B cell (primary cell): ENCODE measurements around the gene SAA4. TPM values are rescaled to one million over a fixed set of nuclear protein-coding genes. Genes with fewer than 3 reads are reported as not detected.

Experiments
- ATAC-seq: fragments of 200-7000 bp; cut with Tn5 transposase; one replicate; pipeline ENCODE4 v1.10.0; 2021; ENCODE audit warnings: low read depth, mild to moderate bottlenecking, moderate number of reproducible peaks, moderate library complexity
- CTCF ChIA-PET: fragments of 350-600 bp; sonication (Branson Sonifier 250); formaldehyde crosslinking; loops from one replicate; lab custom pipeline; 2021; ENCODE audit warnings: antibody characterized with exemption, inconsistent platforms; lab: Charles Lee
- POLR2A ChIA-PET: fragments of 350-600 bp; sonication (Branson Sonifier 250); formaldehyde crosslinking; loops from one replicate; lab custom pipeline; 2021; ENCODE audit warnings: antibody characterized with exemption; lab: Charles Lee
- DNase-seq: peaks from one replicate; pipeline ENCODE4 v3.0.0; 2013
- H2AFZ ChIP-seq: 2 replicates; pipeline ENCODE4 v1.6.1; 2012; ENCODE audit warnings: mild to moderate bottlenecking, low read depth, low read length; ENCODE audit not compliant: insufficient read depth, poor library complexity, severe bottlenecking
- H3K27ac ChIP-seq, 2 donors: 1 replicate in 1 of 2; 2 replicates in 1 of 2; pipeline ENCODE4 v1.5.1; 2012 to 2013; ENCODE audit warnings: low read length in 2 of 2, mild to moderate bottlenecking in 2 of 2, moderate library complexity in 1 of 2
- H3K27me3 ChIP-seq, 4 experiments: fragments of 200-600 bp in 1 of 4; sonication (generic) in 1 of 4; replicated peaks in 1 of 4; 1 replicate in 2 of 4; 2 replicates in 2 of 4; pipeline versions ENCODE4 v1.6.1 to v1.7.0; 2013 to 2016; ENCODE audit warnings: low read length in 3 of 4, mild to moderate bottlenecking in 2 of 4, mixed read lengths in 1 of 4, moderate library complexity in 1 of 4; ENCODE audit not compliant: insufficient read depth in 4 of 4, control insufficient read depth in 3 of 4; ENCODE audit errors: control extremely low read depth in 1 of 4
- H3K36me3 ChIP-seq, 2 experiments: replicated peaks in 1 of 2; 1 replicate in 1 of 2; 2 replicates in 1 of 2; pipeline versions ENCODE4 v1.6.1 to v1.7.1; 2013; ENCODE audit warnings: low read length in 1 of 2; ENCODE audit not compliant: insufficient read depth in 2 of 2, control insufficient read depth in 1 of 2; ENCODE audit errors: control extremely low read depth in 1 of 2, extremely low read depth in 1 of 2
- H3K4me1 ChIP-seq, 2 donors: fragments of 200-600 bp in 1 of 2; sonication (generic) in 1 of 2; 1 replicate in 1 of 2; 2 replicates in 1 of 2; pipeline versions ENCODE4 v1.5.1 to v1.6.1; 2013 to 2017; ENCODE audit warnings: low read length in 2 of 2; ENCODE audit not compliant: control insufficient read depth in 2 of 2, insufficient read depth in 2 of 2
- H3K4me2 ChIP-seq: replicated peaks from 2 replicates; pipeline ENCODE3; 2012; ENCODE audit warnings: mild to moderate bottlenecking, low read depth, low read length; ENCODE audit not compliant: poor library complexity, severe bottlenecking
- H3K4me3 ChIP-seq, 5 experiments: fragments of 200-600 bp in 1 of 5; sonication (generic) in 1 of 5; 1 replicate in 3 of 5; 2 replicates in 2 of 5; pipeline versions ENCODE4 v1.5.1 to v1.7.0; 2011 to 2016; ENCODE audit warnings: low read length in 4 of 5, mild to moderate bottlenecking in 4 of 5, low read depth in 2 of 5, control low read depth in 1 of 5, moderate library complexity in 1 of 5; ENCODE audit not compliant: insufficient read depth in 1 of 5; ENCODE audit errors: control extremely low read depth in 1 of 5, extremely low read depth in 1 of 5
- H3K79me2 ChIP-seq: fragments of 200-600 bp; sonication (generic); one replicate; pipeline ENCODE4 v1.6.0; 2016; ENCODE audit warnings: low read length; ENCODE audit not compliant: control insufficient read depth, insufficient read depth
- H3K9ac ChIP-seq: fragments of 200-600 bp; sonication (generic); 2 replicates; pipeline ENCODE4 v1.6.1; 2017; ENCODE audit warnings: mild to moderate bottlenecking, low read length, moderate library complexity
- H3K9me3 ChIP-seq, 3 donors: one replicate each; pipeline versions ENCODE4 v1.6.1 to v1.7.1; 2013; ENCODE audit warnings: low read length in 2 of 3; ENCODE audit not compliant: control insufficient read depth in 2 of 3, insufficient read depth in 1 of 3; ENCODE audit errors: control extremely low read depth in 1 of 3
- H4K20me1 ChIP-seq: 2 replicates; pipeline ENCODE4 v1.6.0; 2012; ENCODE audit warnings: mild to moderate bottlenecking, low read length; ENCODE audit not compliant: insufficient read depth, control insufficient read depth, poor library complexity, severe bottlenecking
- H3K27ac Mint-ChIP-seq: one replicate; pipeline ENCODE4 v1.8.0; 2021; ENCODE audit warnings: mixed read lengths
- H3K27me3 Mint-ChIP-seq: one replicate; pipeline ENCODE4 v1.8.0; 2021; ENCODE audit warnings: mixed read lengths
- H3K4me1 Mint-ChIP-seq: one replicate; pipeline ENCODE4 v1.8.0; 2021; ENCODE audit warnings: mixed read lengths
- H3K4me3 Mint-ChIP-seq: one replicate; pipeline ENCODE4 v1.8.0; 2021; ENCODE audit warnings: mixed read lengths
- H3K9me3 Mint-ChIP-seq: one replicate; pipeline ENCODE4 v1.8.0; 2022; ENCODE audit warnings: mixed read lengths; ENCODE audit not compliant: insufficient read depth
- CTCF ChIP-seq: fragments of 200-600 bp; IDR thresholded peaks from one replicate; pipeline ENCODE4 v1.8.0; 2022; ENCODE audit warnings: antibody characterized with exemption, mild to moderate bottlenecking
- EZH2 ChIP-seq: IDR thresholded peaks from 2 replicates; pipeline ENCODE4 v1.6.1; 2012; ENCODE audit warnings: borderline replicate concordance, low read depth, mild to moderate bottlenecking, moderate library complexity, low read length; ENCODE audit not compliant: insufficient read depth, poor library complexity, severe bottlenecking
- WGBS: methylation state at CpG from one replicate; pipeline ENCODE4 v1.1.5; 2013; ENCODE audit warnings: missing lambda C conversion rate; ENCODE audit not compliant: insufficient coverage; 5-methylcytosine and 5-hydroxymethylcytosine counted together
- intact Hi-C: fragments of 100-400 bp; cut with micrococcal nuclease; formaldehyde crosslinking; loops from one replicate; pipeline ENCODE4 v1.10.0; 2022
- polyA plus RNA-seq: library from polyadenylated mRNA; depleted of rRNA; stranded (reverse); fragments of >200 nt; gene quantifications from 2 replicates; pipeline ENCODE4 v1.2.3, GENCODE V29; 2012
- total RNA-seq, 2 donors: library from RNA; stranded (reverse); fragments of 120-200 nt in 1 of 2; gene quantifications; 1 replicate in 1 of 2; 2 replicates in 1 of 2; pipeline versions ENCODE4 v1.2.3 to v1.2.4, GENCODE V29; 2013 to 2022

SAA4 gene
- total and polyA plus RNA-seq, 2 donors (not counting 1 experiment from before 2014, with no cell fraction given): not detected

- ATAC-seq (no peak), DNase-seq (no peak)
- no peak overlapping the region for H3K27ac Mint-ChIP-seq
- WGBS: 0% methylated on average over 1 of the region's 8 CpGs
- TF ChIP-seq EZH2 (no peak), CTCF (no peak)
- Histone ChIP-seq H3K4me1 (no peaks in the 10 kb centered on the region), H3K27me3 (peaks cover 0 to 10% (median 7%) of the 10 kb centered on the region in 4 experiments), H3K4me3 (no peak overlapping the region), H3K4me2 (no peak overlapping the region), H3K27ac (no peak overlapping the region), H3K9ac (no peak overlapping the region), H2AFZ (no peak overlapping the region), H3K9me3 (peaks cover 0 to 1% (median 0%) of the 10 kb centered on the region in 3 donors), H3K79me2 (no peaks in the 10 kb centered on the region), H3K36me3 (no peaks in the 10 kb centered on the region), H4K20me1 (no peaks in the 10 kb centered on the region)
- H3K4me1 Mint-ChIP-seq: no peaks in the 10 kb centered on the region
- peaks cover 28% of the 10 kb centered on the region for H3K27me3 Mint-ChIP-seq
- ChIA-PET POLR2A (no interaction called here), CTCF (no interaction called here)
- intact Hi-C loops: no loop called here
- H3K4me3 Mint-ChIP-seq: no peak overlapping the region
- H3K9me3 Mint-ChIP-seq: no peaks in the 10 kb centered on the region
Measured at GRCh38 chr11:18235394-18236334, 938 bp downstream of the SAA4 start.

GRCh38 chr11:18233912-18234311 is 2.7 kb downstream of the SAA4 start:
- Mint-ChIP-seq H3K4me3 (no peak overlapping the region), H3K27ac (no peak overlapping the region), H3K9me3 (no peaks in the 10 kb centered on the region), H3K27me3 (peaks cover 17% of the 10 kb centered on the region), H3K4me1 (peaks cover 9% of the 10 kb centered on the region)
- no peaks in the 10 kb centered on the region for H3K36me3 ChIP-seq
- H3K27me3 ChIP-seq: peaks cover 0 to 3% (median 1%) of the 10 kb centered on the region in 4 experiments
- intact Hi-C loops: no loop called here
- TF ChIP-seq EZH2 (no peak), CTCF (no peak)
- no peak for DNase-seq
- H3K4me3 ChIP-seq: no peak overlapping the region
- H3K4me1 ChIP-seq: peaks cover 7 to 10% of the 10 kb centered on the region in 2 donors
- H3K4me2 ChIP-seq: no peak overlapping the region
- ChIA-PET POLR2A (interaction anchor here (0.5 kb wide), 1 partner anchor 157 kb away, joined by 8 read pairs; no protein-coding TSS in a partner anchor), CTCF (interaction anchor here (0.9 kb wide), 1 partner anchor 10 kb away, joined by 3 read pairs; no protein-coding TSS in a partner anchor)
- H3K79me2 ChIP-seq: no peaks in the 10 kb centered on the region
- H3K9me3 ChIP-seq: peaks cover 0 to 2% (median 0%) of the 10 kb centered on the region in 3 donors
- no peak overlapping the region for H3K27ac ChIP-seq
- no CpG with 5 or more reads among the region's 4 CpGs for WGBS
- no peak overlapping the region for H3K9ac ChIP-seq
- H4K20me1 ChIP-seq: no peaks in the 10 kb centered on the region
- no peak overlapping the region for H2AFZ ChIP-seq
- no peak for ATAC-seq
